Endodermal cell (in vitro differentiated cells): ENCODE data around the gene MREG. TPM values are rescaled to one million over a fixed set of nuclear protein-coding genes. Genes with fewer than 3 reads are reported as not detected.
A peak's percentile ranks its signal among the peaks of the same experiment; 100 is the strongest.

Experiments
- DNase-seq: peaks from one replicate; pipeline ENCODE4 v3.0.0-alpha.2; 2017
- H3K27ac ChIP-seq: 2 replicates; pipeline ENCODE4 v1.5.1; 2013; ENCODE audit warnings: mild to moderate bottlenecking, low read depth, low read length, moderate library complexity
- H3K27me3 ChIP-seq: 2 replicates; pipeline ENCODE4 v1.6.1; 2013; ENCODE audit warnings: mild to moderate bottlenecking, low read length, moderate library complexity; ENCODE audit not compliant: insufficient read depth, control insufficient read depth, poor library complexity, severe bottlenecking
- H3K36me3 ChIP-seq: 2 replicates; pipeline ENCODE4 v1.7.0; 2013; ENCODE audit warnings: mild to moderate bottlenecking, low read length, moderate library complexity; ENCODE audit not compliant: control insufficient read depth, insufficient read depth
- H3K4me1 ChIP-seq: one replicate; pipeline ENCODE4 v1.7.0; 2013; ENCODE audit warnings: low read length; ENCODE audit not compliant: control insufficient read depth, insufficient read depth
- H3K4me3 ChIP-seq: 2 replicates; pipeline ENCODE4 v1.5.1; 2013; ENCODE audit warnings: mild to moderate bottlenecking, low read length, moderate library complexity
- H3K9ac ChIP-seq: 2 replicates; pipeline ENCODE4 v1.6.1; 2013; ENCODE audit warnings: mild to moderate bottlenecking, low read length, moderate library complexity; ENCODE audit not compliant: poor library complexity, severe bottlenecking; ENCODE audit errors: extremely low read depth
- H3K9me3 ChIP-seq: 2 replicates; pipeline ENCODE4 v1.6.1; 2013; ENCODE audit warnings: mild to moderate bottlenecking, low read length, moderate library complexity; ENCODE audit not compliant: control insufficient read depth
- H3K27ac Mint-ChIP-seq: 2 replicates; pipeline ENCODE4 v1.8.0; 2020; ENCODE audit warnings: mixed read lengths
- H3K27me3 Mint-ChIP-seq: 2 replicates; pipeline ENCODE4 v1.8.0; 2021; ENCODE audit warnings: mild to moderate bottlenecking, mixed read lengths; ENCODE audit not compliant: insufficient read depth
- H3K36me3 Mint-ChIP-seq: 2 replicates; pipeline ENCODE4 v1.8.0; 2020; ENCODE audit warnings: low read depth, mixed read lengths
- H3K4me1 Mint-ChIP-seq: 2 replicates; pipeline ENCODE4 v1.8.0; 2020; ENCODE audit warnings: mixed read lengths
- H3K4me3 Mint-ChIP-seq: 2 replicates; pipeline ENCODE4 v1.8.0; 2020; ENCODE audit warnings: mild to moderate bottlenecking, moderate library complexity, mixed read lengths
- H3K9me3 Mint-ChIP-seq: 2 replicates; pipeline ENCODE4 v1.8.0; 2020; ENCODE audit warnings: mild to moderate bottlenecking, mixed read lengths
- WGBS, 2 experiments: methylation state at CpG; one replicate each; pipeline versions ENCODE4 v1.1.5 to v1.1.7; 2013; ENCODE audit warnings: missing lambda C conversion rate in 2 of 2, mixed read lengths in 1 of 2; ENCODE audit not compliant: insufficient coverage in 1 of 2, insufficient read length in 1 of 2; 5-methylcytosine and 5-hydroxymethylcytosine counted together
- long read RNA-seq, 4 experiments: library from polyadenylated mRNA in 2 of 4; library from RNA in 1 of 4; library from capped mRNA in 1 of 4; stranded (forward) in 3 of 4; unstranded in 1 of 4; transcript quantifications; one replicate each; pipeline ENCODE4 v2.0.0, GENCODE V29; 2020 to 2021; ENCODE audit warnings: inconsistent platforms in 1 of 4
- polyA plus RNA-seq, 2 experiments: library from polyadenylated mRNA; stranded (reverse); fragments of 50-300 nt; gene quantifications; one replicate each; pipeline ENCODE4 v1.2.3, GENCODE V29; 2013
- total RNA-seq, 2 donors: library from RNA; stranded (reverse); fragmentation: NEBNext Ultra II Directional in 1 of 2; extraction: Animal tissue kit (Norgen Biotek cat#: 25700) in 1 of 2; gene quantifications; 2 replicates in 1 of 2; 3 replicates in 1 of 2; pipeline ENCODE4 v1.2.1, GENCODE V29; 2021
- TF ChIP-seq, protein P1 (sequence below): fragments of 200-600 bp; sonication (generic); conservative IDR thresholded peaks from 2 replicates; pipeline ENCODE4 v1.5.0; 2021; ENCODE audit warnings: antibody characterized with exemption, mild to moderate bottlenecking

The MREG gene, protein sequence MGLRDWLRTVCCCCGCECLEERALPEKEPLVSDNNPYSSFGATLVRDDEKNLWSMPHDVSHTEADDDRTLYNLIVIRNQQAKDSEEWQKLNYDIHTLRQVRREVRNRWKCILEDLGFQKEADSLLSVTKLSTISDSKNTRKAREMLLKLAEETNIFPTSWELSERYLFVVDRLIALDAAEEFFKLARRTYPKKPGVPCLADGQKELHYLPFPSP
- 10 to 100 TPM; 13.0 to 17.8 TPM for total RNA-seq
- polyA plus RNA-seq (2013, experiment 1 of 2), result 7.7 TPM
- 8.6 TPM for polyA plus RNA-seq (2013, experiment 2 of 2)
- long read RNA-seq, experiment 1, partial matches to known transcripts, result 0 of 3 reads
- long read RNA-seq, experiment 1, other reads (novel, unspliced or antisense), result 3 of 3 reads
- long read RNA-seq, experiment 2, partial matches to known transcripts, result 0 of 1 reads
- long read RNA-seq, experiment 2, other reads (novel, unspliced or antisense), result 0 of 1 reads
- long read RNA-seq, experiment 3, partial matches to known transcripts, result 1 of 6 reads
- long read RNA-seq, experiment 3, other reads (novel, unspliced or antisense), result 4 of 6 reads
- long read RNA-seq, experiment 4, result 0 reads

DNA sequence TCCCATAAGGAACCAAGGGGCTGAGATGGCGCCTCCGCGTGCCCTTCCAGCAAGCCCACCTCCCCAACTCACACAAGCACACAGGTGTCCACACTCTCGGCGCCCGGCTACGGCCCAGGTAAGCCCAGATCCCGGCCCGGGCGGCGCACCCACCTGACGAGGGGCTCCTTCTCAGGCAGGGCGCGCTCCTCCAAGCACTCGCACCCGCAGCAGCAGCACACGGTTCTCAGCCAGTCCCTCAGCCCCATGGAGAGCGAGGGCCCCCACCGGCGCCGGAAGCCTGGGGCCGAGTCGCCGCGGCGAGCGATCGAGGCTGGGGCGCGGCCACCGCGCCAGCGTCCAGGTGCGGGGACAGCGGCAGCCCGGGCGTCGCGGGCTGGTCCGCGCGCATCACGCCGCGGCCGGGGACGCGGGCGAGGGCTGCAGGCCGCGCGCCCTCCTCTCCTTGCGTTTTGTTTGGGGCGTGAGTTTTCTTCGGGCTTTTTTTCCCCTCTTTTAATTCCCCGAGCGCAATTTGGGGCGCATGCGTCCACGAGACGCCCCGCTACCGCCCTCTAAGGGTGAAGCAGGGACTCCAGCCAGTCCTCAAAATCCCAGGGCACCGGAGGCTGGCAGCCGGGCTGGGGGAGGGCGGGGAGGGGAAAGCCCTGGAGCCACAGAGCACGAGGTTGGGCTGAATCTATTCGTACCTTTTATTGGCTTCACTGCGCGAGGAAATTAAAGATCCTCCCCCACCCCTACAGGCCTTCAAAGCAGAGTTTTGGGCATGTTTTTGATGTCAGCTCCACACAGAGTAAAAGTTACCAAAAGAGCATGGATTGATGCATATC lies at the start of gene MREG:
Gene MREG, minus strand, starts transcription at position 472 of the 830 bp plus-strand sequence. Its CDS starts 224 bp downstream, at position 248.
- WGBS, 2 experiments, result 1 to 4% methylated on average over 5 to 70 of the region's 70 CpGs
- H3K27ac ChIP-seq, result no peak within 1 kb of the TSS
- DNase-seq, result peak; percentile 96
- H3K4me1 Mint-ChIP-seq, result peaks cover 10% of the 10 kb centered on the region
- H3K9me3 Mint-ChIP-seq, result no peaks in the 10 kb centered on the region
- TF ChIP-seq, protein P1, sequence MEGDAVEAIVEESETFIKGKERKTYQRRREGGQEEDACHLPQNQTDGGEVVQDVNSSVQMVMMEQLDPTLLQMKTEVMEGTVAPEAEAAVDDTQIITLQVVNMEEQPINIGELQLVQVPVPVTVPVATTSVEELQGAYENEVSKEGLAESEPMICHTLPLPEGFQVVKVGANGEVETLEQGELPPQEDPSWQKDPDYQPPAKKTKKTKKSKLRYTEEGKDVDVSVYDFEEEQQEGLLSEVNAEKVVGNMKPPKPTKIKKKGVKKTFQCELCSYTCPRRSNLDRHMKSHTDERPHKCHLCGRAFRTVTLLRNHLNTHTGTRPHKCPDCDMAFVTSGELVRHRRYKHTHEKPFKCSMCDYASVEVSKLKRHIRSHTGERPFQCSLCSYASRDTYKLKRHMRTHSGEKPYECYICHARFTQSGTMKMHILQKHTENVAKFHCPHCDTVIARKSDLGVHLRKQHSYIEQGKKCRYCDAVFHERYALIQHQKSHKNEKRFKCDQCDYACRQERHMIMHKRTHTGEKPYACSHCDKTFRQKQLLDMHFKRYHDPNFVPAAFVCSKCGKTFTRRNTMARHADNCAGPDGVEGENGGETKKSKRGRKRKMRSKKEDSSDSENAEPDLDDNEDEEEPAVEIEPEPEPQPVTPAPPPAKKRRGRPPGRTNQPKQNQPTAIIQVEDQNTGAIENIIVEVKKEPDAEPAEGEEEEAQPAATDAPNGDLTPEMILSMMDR, result peak; percentile 81
- no peaks in the 10 kb centered on the region for H3K4me1 ChIP-seq
- H3K4me3 Mint-ChIP-seq, result peak within 1 kb of the TSS; percentile 83
- peak within 1 kb of the TSS; percentile 79 for H3K9ac ChIP-seq
- no peaks in the 10 kb centered on the region for H3K27me3 ChIP-seq
- H3K27me3 Mint-ChIP-seq, result no peaks in the 10 kb centered on the region
- peaks cover 2% of the 10 kb centered on the region for H3K36me3 Mint-ChIP-seq
- H3K27ac Mint-ChIP-seq, result peak within 1 kb of the TSS; percentile 90
- H3K9me3 ChIP-seq, result no peaks in the 10 kb centered on the region
- peak within 1 kb of the TSS; percentile 93 for H3K4me3 ChIP-seq
- H3K36me3 ChIP-seq, result no peaks in the 10 kb centered on the region

DNA sequence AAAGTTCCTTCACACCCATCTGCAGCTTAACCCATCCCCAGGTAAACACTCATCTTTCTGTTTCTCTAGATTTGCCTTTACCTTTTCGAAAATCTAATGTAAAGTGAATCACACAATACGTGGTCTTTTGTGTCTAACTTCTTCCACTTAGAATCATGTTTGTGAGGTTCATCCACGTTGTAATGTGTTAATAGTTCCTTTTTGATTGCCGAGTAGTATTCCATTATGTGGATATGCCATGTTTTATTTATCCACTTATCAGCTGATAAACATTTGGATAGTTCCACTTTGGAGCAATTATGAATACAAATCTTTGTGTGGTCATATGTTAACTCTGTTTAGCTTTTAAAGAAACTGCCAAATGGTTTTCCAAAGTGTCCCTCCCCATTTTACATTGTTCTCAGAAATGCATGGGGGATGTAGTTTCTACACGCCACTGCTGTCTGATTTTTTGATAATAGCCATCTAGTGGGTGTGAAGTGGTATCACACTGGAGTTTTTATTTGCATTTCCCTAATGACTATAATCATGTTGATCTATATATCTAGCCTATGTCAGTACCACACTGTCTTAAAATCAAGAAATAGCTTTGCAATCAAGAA lies 46.0 kb upstream of the MREG start:
- Mint-ChIP-seq H3K36me3 (peaks cover 14% of the 10 kb centered on the region), H3K27me3 (no peaks in the 10 kb centered on the region), H3K9me3 (peaks cover 3% of the 10 kb centered on the region), H3K4me3 (no peak overlapping the region), H3K27ac (no peak overlapping the region), H3K4me1 (peaks cover 3% of the 10 kb centered on the region)
- no peaks in the 10 kb centered on the region for H3K9me3 ChIP-seq
- no peak overlapping the region for H3K4me3 ChIP-seq
- TF ChIP-seq, protein P1, result peak; percentile 47
- no peak for DNase-seq
- 92 to 98% methylated on average over 4 to 5 of the region's 5 CpGs for WGBS, 2 experiments
- no peak overlapping the region for H3K27ac ChIP-seq
- H3K9ac ChIP-seq, result no peak overlapping the region
- H3K4me1 ChIP-seq, result no peaks in the 10 kb centered on the region
- H3K27me3 ChIP-seq, result no peaks in the 10 kb centered on the region
- peaks cover 17% of the 10 kb centered on the region for H3K36me3 ChIP-seq

DNA sequence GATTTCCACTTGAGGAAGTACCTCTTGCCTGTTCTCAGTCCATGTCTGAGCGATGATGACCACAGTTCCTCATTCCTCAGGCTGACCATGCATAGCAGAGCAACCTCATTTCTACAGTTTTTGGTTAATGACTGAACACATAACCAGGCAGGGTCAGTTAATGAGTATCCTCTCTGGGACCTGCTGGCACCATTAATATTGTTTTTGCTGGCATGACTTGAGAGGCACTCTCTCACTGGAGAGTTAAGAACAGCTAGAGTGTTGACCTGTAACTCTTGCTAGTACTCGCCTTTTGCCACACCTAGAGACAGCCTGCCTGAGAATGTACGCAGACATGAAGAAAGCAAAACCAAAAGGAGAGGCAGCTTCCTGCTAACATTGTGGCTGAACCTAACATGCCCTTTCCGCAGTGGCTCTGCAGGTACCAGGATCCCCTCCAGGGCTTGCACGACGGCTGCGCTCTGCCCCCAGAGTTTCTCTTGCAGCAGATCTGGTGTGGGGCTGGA lies 44.4 kb upstream of the MREG start:
- Mint-ChIP-seq H3K36me3 (peaks cover 14% of the 10 kb centered on the region), H3K9me3 (peaks cover 3% of the 10 kb centered on the region), H3K4me3 (no peak overlapping the region), H3K27me3 (no peaks in the 10 kb centered on the region), H3K27ac (no peak overlapping the region), H3K4me1 (peaks cover 3% of the 10 kb centered on the region)
- H3K27ac ChIP-seq, result no peak overlapping the region
- H3K9ac ChIP-seq, result no peak overlapping the region
- H3K9me3 ChIP-seq, result peaks cover 1% of the 10 kb centered on the region
- no peaks in the 10 kb centered on the region for H3K4me1 ChIP-seq
- H3K4me3 ChIP-seq, result no peak overlapping the region
- DNase-seq, result no peak
- peaks cover 14% of the 10 kb centered on the region for H3K36me3 ChIP-seq
- 89 to 92% methylated on average over 4 to 7 of the region's 7 CpGs for WGBS, 2 experiments
- H3K27me3 ChIP-seq, result no peaks in the 10 kb centered on the region
- TF ChIP-seq, protein P1, result no peak
